VCaP (cell line): ENCODE measurements around the gene ERN1.

Source experiments
- H3K27ac ChIP-seq: fragments of 450-650 bp; 2 replicates; pipeline ENCODE4 v1.5.1; 2017
- TF ChIP-seq, protein P1 (sequence below): fragments of 450-650 bp; conservative IDR thresholded peaks from 2 replicates; pipeline ENCODE4 v1.5.1; 2017; ENCODE audit warnings: mild to moderate bottlenecking, moderate library complexity

Gene ERN1

GRCh38 chr17:64001091-64001579 lies 128.8 kb downstream of the ERN1 start:
- H3K27ac ChIP-seq, result no peak overlapping the region
- TF ChIP-seq, protein P1, sequence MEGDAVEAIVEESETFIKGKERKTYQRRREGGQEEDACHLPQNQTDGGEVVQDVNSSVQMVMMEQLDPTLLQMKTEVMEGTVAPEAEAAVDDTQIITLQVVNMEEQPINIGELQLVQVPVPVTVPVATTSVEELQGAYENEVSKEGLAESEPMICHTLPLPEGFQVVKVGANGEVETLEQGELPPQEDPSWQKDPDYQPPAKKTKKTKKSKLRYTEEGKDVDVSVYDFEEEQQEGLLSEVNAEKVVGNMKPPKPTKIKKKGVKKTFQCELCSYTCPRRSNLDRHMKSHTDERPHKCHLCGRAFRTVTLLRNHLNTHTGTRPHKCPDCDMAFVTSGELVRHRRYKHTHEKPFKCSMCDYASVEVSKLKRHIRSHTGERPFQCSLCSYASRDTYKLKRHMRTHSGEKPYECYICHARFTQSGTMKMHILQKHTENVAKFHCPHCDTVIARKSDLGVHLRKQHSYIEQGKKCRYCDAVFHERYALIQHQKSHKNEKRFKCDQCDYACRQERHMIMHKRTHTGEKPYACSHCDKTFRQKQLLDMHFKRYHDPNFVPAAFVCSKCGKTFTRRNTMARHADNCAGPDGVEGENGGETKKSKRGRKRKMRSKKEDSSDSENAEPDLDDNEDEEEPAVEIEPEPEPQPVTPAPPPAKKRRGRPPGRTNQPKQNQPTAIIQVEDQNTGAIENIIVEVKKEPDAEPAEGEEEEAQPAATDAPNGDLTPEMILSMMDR, result no peak

DNA sequence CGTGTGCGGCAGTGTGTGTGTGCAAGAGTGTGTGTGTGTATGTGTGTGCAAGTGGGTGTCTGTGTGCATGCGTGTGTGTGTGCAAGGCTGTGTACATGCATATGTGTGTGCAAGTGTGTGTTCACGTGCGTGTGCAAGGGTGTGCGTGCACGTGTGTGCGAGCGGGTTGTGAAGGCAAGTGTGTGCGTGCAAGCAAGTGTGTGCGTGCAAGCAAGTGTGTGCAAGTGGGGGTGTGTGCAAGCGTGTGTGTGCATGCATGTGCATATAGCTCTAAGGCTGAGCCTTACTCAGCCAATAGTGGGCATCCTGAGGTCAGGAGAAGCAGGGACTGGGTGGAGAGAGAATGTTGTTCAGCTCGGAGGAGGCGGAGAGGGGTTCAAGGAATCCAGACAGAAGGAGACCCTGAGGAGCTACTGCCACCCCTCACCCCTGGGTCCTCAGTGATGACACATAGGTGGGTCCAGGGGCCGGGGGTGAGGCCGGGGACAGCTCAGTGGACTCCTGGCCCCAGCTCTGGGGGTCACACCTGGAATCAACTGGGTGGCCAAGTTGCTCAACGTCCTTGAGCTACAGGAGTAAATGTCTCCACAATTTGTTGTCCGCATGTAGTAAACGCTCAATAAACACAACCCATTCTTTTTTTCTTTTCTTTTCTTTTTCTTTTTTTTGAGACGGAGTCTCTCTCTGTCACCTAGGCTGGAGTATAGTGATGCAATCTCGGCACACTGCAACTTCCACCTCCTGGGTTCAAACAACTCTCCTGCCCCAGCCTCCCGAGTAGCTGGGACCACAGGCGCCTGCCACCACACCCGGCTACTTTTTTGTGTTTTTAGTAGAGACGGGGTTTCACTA lies 130.0 kb downstream of the ERN1 start:
- no peak overlapping the region for H3K27ac ChIP-seq
- TF ChIP-seq, protein P1, result no peak

GRCh38 chr17:63998721-63999679 lies 130.9 kb downstream of the ERN1 start:
- H3K27ac ChIP-seq, result no peak overlapping the region
- TF ChIP-seq, protein P1, result no peak

DNA sequence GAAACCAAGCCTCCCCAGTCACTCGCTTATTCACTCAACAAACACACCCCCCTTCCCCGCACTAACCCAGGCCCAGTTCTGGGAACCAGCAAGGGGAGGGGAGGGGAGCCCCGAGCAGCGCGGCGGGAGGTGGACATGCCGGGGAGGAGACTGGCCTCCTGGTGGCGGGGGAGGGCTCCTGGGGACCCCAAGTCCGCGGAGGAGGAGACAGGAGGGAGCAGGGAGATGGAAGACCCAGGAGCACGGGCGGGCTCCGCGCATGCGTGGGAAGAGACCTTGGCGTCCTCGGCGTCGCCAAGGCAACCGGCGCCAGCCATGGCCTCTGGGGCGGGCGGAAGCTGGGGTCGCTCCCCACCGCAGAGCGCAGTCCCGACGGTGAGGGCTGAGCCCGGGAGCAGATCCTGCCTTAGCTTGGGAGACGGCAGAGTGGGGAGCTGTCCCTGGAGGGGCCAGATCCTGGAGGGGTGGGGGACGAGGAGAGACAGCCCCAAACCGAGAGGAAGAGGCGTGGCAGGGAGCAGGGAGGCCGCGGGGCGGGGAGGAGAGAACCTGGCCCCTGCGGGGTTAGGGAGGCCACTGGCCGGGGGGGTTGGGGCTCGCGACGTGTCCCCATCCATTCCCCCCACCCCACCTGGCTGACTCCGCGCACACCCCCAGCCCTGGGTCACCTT lies 131.8 kb downstream of the ERN1 start, which contains the start of gene PRR29:
Gene PRR29, plus strand, starts transcription at position 302 of the 671 bp plus-strand sequence. Its CDS starts 14 bp downstream, at position 316.
- TF ChIP-seq, protein P1, result no peak
- H3K27ac ChIP-seq, result no peak within 1 kb of the TSS

GRCh38 chr17:63997341-63998048 lies 132.4 kb downstream of the ERN1 start:
- TF ChIP-seq, protein P1, result no peak

DNA sequence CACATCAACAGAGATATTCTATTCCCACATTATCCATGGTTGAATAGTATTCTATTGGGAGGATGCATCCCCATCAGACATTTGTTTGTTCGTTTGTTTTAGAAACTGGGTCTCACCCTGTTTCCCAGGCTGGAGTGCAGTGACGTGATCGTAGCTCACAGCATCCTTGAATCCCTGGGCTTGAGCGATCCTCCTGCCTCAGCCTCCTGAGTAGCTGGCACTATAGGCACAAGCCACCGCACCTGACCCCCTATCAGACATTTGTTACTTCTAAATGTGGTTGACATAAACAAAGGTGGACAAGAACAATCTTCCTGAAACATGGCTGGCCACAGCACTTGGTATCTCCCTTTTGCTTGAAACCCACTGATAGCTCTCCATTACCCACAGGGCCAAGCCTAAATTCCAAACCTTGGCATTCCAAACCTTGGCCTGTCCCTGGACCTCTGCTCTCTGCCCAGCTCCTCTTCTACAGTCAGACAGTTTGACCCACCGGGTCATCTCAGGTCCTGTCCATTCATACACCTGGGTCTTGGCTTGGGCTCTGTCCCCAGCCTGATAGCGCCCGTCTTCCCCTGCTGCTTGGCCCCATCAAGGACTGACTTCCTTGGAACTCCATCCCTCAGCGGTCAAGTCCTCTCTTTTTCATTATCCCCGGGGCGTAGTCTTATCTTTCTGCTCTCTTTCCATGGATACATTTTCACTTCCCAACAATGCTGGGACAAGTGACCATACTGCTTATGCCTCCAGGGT lies 133.3 kb downstream of the ERN1 start:
- H3K27ac ChIP-seq, result no peak overlapping the region
- TF ChIP-seq, protein P1, result no peak

More at GRCh38 chr17:63997341-63998048, 132.4 kb downstream of the ERN1 start:
- H3K27ac ChIP-seq, result no peak overlapping the region
